B cell (primary cell): Measurements from ENCODE around the gene MACO1. TPM values are rescaled to one million over a fixed set of nuclear protein-coding genes. Genes with fewer than 3 reads are reported as not detected.

Experiments
- ATAC-seq: fragments of 200-7000 bp; cut with Tn5 transposase; one replicate; pipeline ENCODE4 v1.10.0; 2021; ENCODE audit warnings: low read depth, mild to moderate bottlenecking, moderate number of reproducible peaks, moderate library complexity
- CTCF ChIA-PET: fragments of 350-600 bp; sonication (Branson Sonifier 250); formaldehyde crosslinking; loops from one replicate; lab custom pipeline; 2021; ENCODE audit warnings: antibody characterized with exemption, inconsistent platforms; lab: Charles Lee
- POLR2A ChIA-PET: fragments of 350-600 bp; sonication (Branson Sonifier 250); formaldehyde crosslinking; loops from one replicate; lab custom pipeline; 2021; ENCODE audit warnings: antibody characterized with exemption; lab: Charles Lee
- DNase-seq: peaks from one replicate; pipeline ENCODE4 v3.0.0; 2013
- H2AFZ ChIP-seq: 2 replicates; pipeline ENCODE4 v1.6.1; 2012; ENCODE audit warnings: mild to moderate bottlenecking, low read depth, low read length; ENCODE audit not compliant: insufficient read depth, poor library complexity, severe bottlenecking
- H3K27ac ChIP-seq, 2 donors: 1 replicate in 1 of 2; 2 replicates in 1 of 2; pipeline ENCODE4 v1.5.1; 2012 to 2013; ENCODE audit warnings: low read length in 2 of 2, mild to moderate bottlenecking in 2 of 2, moderate library complexity in 1 of 2
- H3K27me3 ChIP-seq, 4 experiments: fragments of 200-600 bp in 1 of 4; sonication (generic) in 1 of 4; replicated peaks in 1 of 4; 1 replicate in 2 of 4; 2 replicates in 2 of 4; pipeline versions ENCODE4 v1.6.1 to v1.7.0; 2013 to 2016; ENCODE audit warnings: low read length in 3 of 4, mild to moderate bottlenecking in 2 of 4, mixed read lengths in 1 of 4, moderate library complexity in 1 of 4; ENCODE audit not compliant: insufficient read depth in 4 of 4, control insufficient read depth in 3 of 4; ENCODE audit errors: control extremely low read depth in 1 of 4
- H3K36me3 ChIP-seq, 2 experiments: replicated peaks in 1 of 2; 1 replicate in 1 of 2; 2 replicates in 1 of 2; pipeline versions ENCODE4 v1.6.1 to v1.7.1; 2013; ENCODE audit warnings: low read length in 1 of 2; ENCODE audit not compliant: insufficient read depth in 2 of 2, control insufficient read depth in 1 of 2; ENCODE audit errors: control extremely low read depth in 1 of 2, extremely low read depth in 1 of 2
- H3K4me1 ChIP-seq, 2 donors: fragments of 200-600 bp in 1 of 2; sonication (generic) in 1 of 2; 1 replicate in 1 of 2; 2 replicates in 1 of 2; pipeline versions ENCODE4 v1.5.1 to v1.6.1; 2013 to 2017; ENCODE audit warnings: low read length in 2 of 2; ENCODE audit not compliant: control insufficient read depth in 2 of 2, insufficient read depth in 2 of 2
- H3K4me2 ChIP-seq: replicated peaks from 2 replicates; pipeline ENCODE3; 2012; ENCODE audit warnings: mild to moderate bottlenecking, low read depth, low read length; ENCODE audit not compliant: poor library complexity, severe bottlenecking
- H3K4me3 ChIP-seq, 5 experiments: fragments of 200-600 bp in 1 of 5; sonication (generic) in 1 of 5; 1 replicate in 3 of 5; 2 replicates in 2 of 5; pipeline versions ENCODE4 v1.5.1 to v1.7.0; 2011 to 2016; ENCODE audit warnings: low read length in 4 of 5, mild to moderate bottlenecking in 4 of 5, low read depth in 2 of 5, control low read depth in 1 of 5, moderate library complexity in 1 of 5; ENCODE audit not compliant: insufficient read depth in 1 of 5; ENCODE audit errors: control extremely low read depth in 1 of 5, extremely low read depth in 1 of 5
- H3K79me2 ChIP-seq: fragments of 200-600 bp; sonication (generic); one replicate; pipeline ENCODE4 v1.6.0; 2016; ENCODE audit warnings: low read length; ENCODE audit not compliant: control insufficient read depth, insufficient read depth
- H3K9ac ChIP-seq: fragments of 200-600 bp; sonication (generic); 2 replicates; pipeline ENCODE4 v1.6.1; 2017; ENCODE audit warnings: mild to moderate bottlenecking, low read length, moderate library complexity
- H3K9me3 ChIP-seq, 3 donors: one replicate each; pipeline versions ENCODE4 v1.6.1 to v1.7.1; 2013; ENCODE audit warnings: low read length in 2 of 3; ENCODE audit not compliant: control insufficient read depth in 2 of 3, insufficient read depth in 1 of 3; ENCODE audit errors: control extremely low read depth in 1 of 3
- H4K20me1 ChIP-seq: 2 replicates; pipeline ENCODE4 v1.6.0; 2012; ENCODE audit warnings: mild to moderate bottlenecking, low read length; ENCODE audit not compliant: insufficient read depth, control insufficient read depth, poor library complexity, severe bottlenecking
- H3K27ac Mint-ChIP-seq: one replicate; pipeline ENCODE4 v1.8.0; 2021; ENCODE audit warnings: mixed read lengths
- H3K27me3 Mint-ChIP-seq: one replicate; pipeline ENCODE4 v1.8.0; 2021; ENCODE audit warnings: mixed read lengths
- H3K4me1 Mint-ChIP-seq: one replicate; pipeline ENCODE4 v1.8.0; 2021; ENCODE audit warnings: mixed read lengths
- H3K4me3 Mint-ChIP-seq: one replicate; pipeline ENCODE4 v1.8.0; 2021; ENCODE audit warnings: mixed read lengths
- H3K9me3 Mint-ChIP-seq: one replicate; pipeline ENCODE4 v1.8.0; 2022; ENCODE audit warnings: mixed read lengths; ENCODE audit not compliant: insufficient read depth
- EZH2 ChIP-seq: IDR thresholded peaks from 2 replicates; pipeline ENCODE4 v1.6.1; 2012; ENCODE audit warnings: borderline replicate concordance, low read depth, mild to moderate bottlenecking, moderate library complexity, low read length; ENCODE audit not compliant: insufficient read depth, poor library complexity, severe bottlenecking
- WGBS: methylation state at CpG from one replicate; pipeline ENCODE4 v1.1.5; 2013; ENCODE audit warnings: missing lambda C conversion rate; ENCODE audit not compliant: insufficient coverage; 5-methylcytosine and 5-hydroxymethylcytosine counted together
- intact Hi-C: fragments of 100-400 bp; cut with micrococcal nuclease; formaldehyde crosslinking; loops from one replicate; pipeline ENCODE4 v1.10.0; 2022
- polyA plus RNA-seq: library from polyadenylated mRNA; depleted of rRNA; stranded (reverse); fragments of >200 nt; gene quantifications from 2 replicates; pipeline ENCODE4 v1.2.3, GENCODE V29; 2012
- total RNA-seq, 2 donors: library from RNA; stranded (reverse); fragments of 120-200 nt in 1 of 2; gene quantifications; 1 replicate in 1 of 2; 2 replicates in 1 of 2; pipeline versions ENCODE4 v1.2.3 to v1.2.4, GENCODE V29; 2013 to 2022
- TF ChIP-seq, protein P1 (sequence below): fragments of 200-600 bp; IDR thresholded peaks from one replicate; pipeline ENCODE4 v1.8.0; 2022; ENCODE audit warnings: antibody characterized with exemption, mild to moderate bottlenecking

MACO1 gene
- total and polyA plus RNA-seq, 2 donors (not counting 1 experiment from before 2014, with no cell fraction given) = 4.9 to 21.2 TPM

DNA sequence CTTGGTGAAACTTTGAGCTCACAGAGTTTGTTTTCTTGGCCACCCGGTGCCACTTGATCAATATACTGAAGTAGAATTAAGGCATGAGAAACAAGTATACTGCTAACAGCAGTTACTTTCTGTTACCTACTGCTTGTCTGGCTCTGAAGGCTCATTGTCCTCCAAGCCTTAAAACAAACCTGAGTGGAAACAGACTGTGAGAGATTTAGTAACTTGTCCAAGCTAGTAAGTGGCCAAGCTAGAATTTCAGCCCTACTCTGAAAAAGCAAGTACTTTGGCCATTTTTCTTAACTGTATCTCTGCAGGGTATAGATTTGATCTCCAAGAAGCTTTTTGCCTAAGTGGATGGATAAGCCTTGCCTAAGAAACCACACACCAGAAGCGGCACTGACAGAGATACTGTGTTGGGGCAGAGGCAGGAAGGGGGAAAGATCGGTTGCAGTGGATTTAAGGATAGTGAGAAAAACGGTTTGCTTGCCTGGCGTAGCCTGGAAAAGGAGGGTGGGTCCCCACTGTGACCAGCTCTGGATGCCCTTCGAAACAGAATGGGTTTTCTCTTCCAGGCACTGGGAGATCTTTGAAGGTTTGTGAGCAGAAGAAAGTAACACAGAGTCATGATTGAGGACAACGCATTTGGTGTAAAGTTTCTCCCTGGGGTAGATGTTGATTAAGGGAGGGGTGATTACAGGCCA lies 2.1 kb upstream of the MACO1 start:
- POLR2A ChIA-PET = interaction anchor here (0.6 kb wide), 1 partner anchor 193 kb away, joined by 11 read pairs; no protein-coding TSS in a partner anchor
- Histone ChIP-seq H3K4me1 (peaks cover 9 to 17% of the 10 kb centered on the region in 2 donors), H3K79me2 (peaks cover 22% of the 10 kb centered on the region), H3K4me2 (no peak overlapping the region), H2AFZ (no peak overlapping the region), H3K9me3 (no peaks in the 10 kb centered on the region), H4K20me1 (no peaks in the 10 kb centered on the region), H3K27me3 (no peaks in the 10 kb centered on the region), H3K9ac (no peak overlapping the region), H3K27ac (no peak overlapping the region), H3K4me3 (no peak overlapping the region), H3K36me3 (no peaks in the 10 kb centered on the region)
- no peaks in the 10 kb centered on the region for H3K9me3 Mint-ChIP-seq
- no peaks in the 10 kb centered on the region for H3K27me3 Mint-ChIP-seq
- TF ChIP-seq, protein P1, sequence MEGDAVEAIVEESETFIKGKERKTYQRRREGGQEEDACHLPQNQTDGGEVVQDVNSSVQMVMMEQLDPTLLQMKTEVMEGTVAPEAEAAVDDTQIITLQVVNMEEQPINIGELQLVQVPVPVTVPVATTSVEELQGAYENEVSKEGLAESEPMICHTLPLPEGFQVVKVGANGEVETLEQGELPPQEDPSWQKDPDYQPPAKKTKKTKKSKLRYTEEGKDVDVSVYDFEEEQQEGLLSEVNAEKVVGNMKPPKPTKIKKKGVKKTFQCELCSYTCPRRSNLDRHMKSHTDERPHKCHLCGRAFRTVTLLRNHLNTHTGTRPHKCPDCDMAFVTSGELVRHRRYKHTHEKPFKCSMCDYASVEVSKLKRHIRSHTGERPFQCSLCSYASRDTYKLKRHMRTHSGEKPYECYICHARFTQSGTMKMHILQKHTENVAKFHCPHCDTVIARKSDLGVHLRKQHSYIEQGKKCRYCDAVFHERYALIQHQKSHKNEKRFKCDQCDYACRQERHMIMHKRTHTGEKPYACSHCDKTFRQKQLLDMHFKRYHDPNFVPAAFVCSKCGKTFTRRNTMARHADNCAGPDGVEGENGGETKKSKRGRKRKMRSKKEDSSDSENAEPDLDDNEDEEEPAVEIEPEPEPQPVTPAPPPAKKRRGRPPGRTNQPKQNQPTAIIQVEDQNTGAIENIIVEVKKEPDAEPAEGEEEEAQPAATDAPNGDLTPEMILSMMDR = no peak
- no peak for TF ChIP-seq EZH2
- intact Hi-C loops = no loop called here
- 89% methylated on average over 5 of the region's 7 CpGs for whole genome bisulfite sequencing
- H3K4me1 Mint-ChIP-seq = peaks cover 20% of the 10 kb centered on the region
- DNase-seq (no peak), ATAC-seq (no peak)
- H3K4me3 Mint-ChIP-seq = peak overlapping the region; percentile 58
- peak overlapping the region; percentile 39 for H3K27ac Mint-ChIP-seq
- CTCF ChIA-PET = interaction anchor here (0.5 to 1.2 kb wide), 2 partner anchors 8 to 57 kb away, joined by 3 to 4 read pairs; no protein-coding TSS in a partner anchor
